ENCODE results near the gene NOPCHAP1. TPM values are rescaled to one million over a fixed set of nuclear protein-coding genes. Genes with fewer than 3 reads are reported as not detected.

Gene NOPCHAP1
- total RNA-seq, 6 experiments from 2014 or later, result 13.7 to 16.1 (median 14.0) TPM

- peaks cover 37% of the 10 kb centered on the region for H3K4me1 Mint-ChIP-seq (ENCODE audit: low read depth)
- no peak for TF ChIP-seq CTCF (IDR thresholded peaks at IDR 0.05)
- peak overlapping the region; percentile 84 for H3K4me3 Mint-ChIP-seq
- no peaks in the 10 kb centered on the region for H3K36me3 Mint-ChIP-seq (ENCODE audit: low read depth)
- no peaks in the 10 kb centered on the region for H3K9me3 Mint-ChIP-seq
- H3K27me3 Mint-ChIP-seq (ENCODE audit: insufficient read depth), result no peaks in the 10 kb centered on the region; the same call in 1 of the 2 replicates
- no peak for DNase-seq
- H3K27ac Mint-ChIP-seq, result peak overlapping the region; percentile 23; the same call in 1 of the 2 replicates
These were observed 29.0 kb upstream of the NOPCHAP1 start for GRCh38 chr12:104956870-104957718.

GRCh38 chr12:104957719-104958000 is 28.5 kb upstream of the NOPCHAP1 start:
- H3K27me3 Mint-ChIP-seq (ENCODE audit: insufficient read depth), result peaks cover 4% of the 10 kb centered on the region
- H3K4me1 Mint-ChIP-seq (ENCODE audit: low read depth), result peaks cover 34% of the 10 kb centered on the region
- H3K9me3 Mint-ChIP-seq, result no peaks in the 10 kb centered on the region
- peak overlapping the region; percentile 84 for H3K4me3 Mint-ChIP-seq
- no peak overlapping the region for H3K27ac Mint-ChIP-seq
- H3K36me3 Mint-ChIP-seq (ENCODE audit: low read depth), result no peaks in the 10 kb centered on the region
- TF ChIP-seq CTCF (IDR thresholded peaks at IDR 0.05), result no peak
- no peak for DNase-seq

DNA sequence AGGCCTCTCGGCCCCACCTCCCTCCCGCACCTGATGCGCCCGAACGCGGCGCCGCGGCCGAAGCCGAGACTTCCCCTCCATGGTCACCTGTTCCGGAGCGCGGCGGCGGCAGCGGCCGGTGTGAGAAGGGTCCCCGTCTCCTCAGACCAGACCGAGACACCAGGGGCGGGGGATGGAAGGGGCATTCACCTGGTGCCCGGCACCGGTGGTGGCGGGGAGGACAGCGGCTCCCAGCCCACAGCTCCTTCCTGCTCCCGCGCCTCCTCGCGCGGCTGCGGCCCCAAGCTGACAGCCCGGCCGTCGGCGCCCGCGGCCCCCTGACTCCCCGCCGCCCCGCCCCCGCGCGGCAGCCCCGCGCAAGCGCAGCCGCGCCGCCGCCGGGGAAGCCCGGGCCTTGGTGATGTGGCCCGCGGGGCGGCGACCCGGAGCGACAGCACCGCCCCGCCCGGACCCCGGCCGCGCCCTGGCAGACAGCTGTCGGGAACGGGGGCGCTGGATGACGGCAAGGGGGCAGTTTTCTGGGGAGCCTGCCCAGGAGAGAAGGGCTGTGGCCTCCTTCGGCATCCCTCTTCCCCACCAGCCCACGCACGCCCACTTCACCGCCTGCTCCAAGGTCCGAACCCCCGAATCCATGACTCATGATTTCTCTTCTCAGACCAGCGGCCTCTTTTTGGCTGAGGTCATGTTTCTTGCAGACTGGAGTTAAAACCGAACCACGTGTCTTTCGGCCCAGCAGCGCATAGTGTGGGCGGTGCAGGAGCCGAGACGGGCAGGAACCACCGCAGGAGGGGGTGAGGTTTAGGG is 27.9 kb upstream of the NOPCHAP1 start, which contains the start of gene SLC41A2:
Gene SLC41A2 (minus strand): TSS at position 290 of the 804 bp plus-strand sequence. CDS start 29,763 bp downstream, outside the sequence.
- DNase-seq, result peak; percentile 92
- no peaks in the 10 kb centered on the region for H3K36me3 Mint-ChIP-seq (ENCODE audit: low read depth)
- H3K4me3 Mint-ChIP-seq, result peak within 1 kb of the TSS; percentile 91
- H3K27me3 Mint-ChIP-seq (ENCODE audit: insufficient read depth), result peaks cover 8% of the 10 kb centered on the region
- peak within 1 kb of the TSS; percentile 94 for H3K27ac Mint-ChIP-seq
- peaks cover 30% of the 10 kb centered on the region for H3K4me1 Mint-ChIP-seq (ENCODE audit: low read depth)
- H3K9me3 Mint-ChIP-seq, result no peaks in the 10 kb centered on the region
- peak; percentile 37 for TF ChIP-seq CTCF (IDR thresholded peaks at IDR 0.05)

DNA sequence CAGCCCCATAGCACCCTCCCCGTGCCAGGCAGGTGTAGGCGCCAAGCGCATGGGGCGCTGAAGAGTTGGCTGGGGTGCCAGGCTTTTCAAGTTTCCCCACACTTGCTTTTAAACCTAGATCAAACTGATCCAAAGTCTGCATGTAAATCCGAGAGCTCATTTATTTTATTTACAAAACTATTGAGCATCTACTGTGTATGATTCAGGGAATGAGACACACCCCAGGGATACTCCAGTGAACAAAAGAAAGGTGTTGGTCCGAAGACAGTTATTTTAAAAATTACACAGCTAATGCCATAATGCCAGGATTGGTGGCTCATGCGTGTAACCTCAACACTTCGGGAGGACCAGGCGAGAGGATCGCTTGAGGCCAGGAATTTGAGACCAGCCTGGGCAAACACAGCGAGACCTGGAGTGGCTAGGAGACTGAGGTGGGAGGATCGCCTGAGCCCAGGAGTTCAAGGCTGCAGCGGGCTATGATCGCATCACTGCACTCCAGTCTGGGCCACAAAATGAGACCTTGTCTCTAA is 27.2 kb upstream of the NOPCHAP1 start:
- Mint-ChIP-seq H3K36me3 (ENCODE audit: low read depth) (no peaks in the 10 kb centered on the region), H3K27me3 (ENCODE audit: insufficient read depth) (peaks cover 13% of the 10 kb centered on the region), H3K4me1 (ENCODE audit: low read depth) (peaks cover 30% of the 10 kb centered on the region), H3K27ac (peak overlapping the region; percentile 94), H3K4me3 (peak overlapping the region; percentile 91), H3K9me3 (no peaks in the 10 kb centered on the region)
- DNase-seq, result no peak
- no peak for TF ChIP-seq CTCF (IDR thresholded peaks at IDR 0.05)

GRCh38 chr12:104959335-104959841 is 26.7 kb upstream of the NOPCHAP1 start:
- peak overlapping the region; percentile 91 for H3K4me3 Mint-ChIP-seq
- peak overlapping the region; percentile 94 for H3K27ac Mint-ChIP-seq
- peak; percentile 27 for DNase-seq
- no peak for TF ChIP-seq CTCF (IDR thresholded peaks at IDR 0.05)
- H3K27me3 Mint-ChIP-seq (ENCODE audit: insufficient read depth), result peaks cover 14% of the 10 kb centered on the region
- peaks cover 30% of the 10 kb centered on the region for H3K4me1 Mint-ChIP-seq (ENCODE audit: low read depth)
- no peaks in the 10 kb centered on the region for H3K36me3 Mint-ChIP-seq (ENCODE audit: low read depth)
- no peaks in the 10 kb centered on the region for H3K9me3 Mint-ChIP-seq
